Measurements from ENCODE around the gene STIP1. TPM values are rescaled to one million over a fixed set of nuclear protein-coding genes. Genes with fewer than 3 reads are reported as not detected.

STIP1 gene
- total RNA-seq, 1 experiment from 2014 or later, result 338 TPM

DNA sequence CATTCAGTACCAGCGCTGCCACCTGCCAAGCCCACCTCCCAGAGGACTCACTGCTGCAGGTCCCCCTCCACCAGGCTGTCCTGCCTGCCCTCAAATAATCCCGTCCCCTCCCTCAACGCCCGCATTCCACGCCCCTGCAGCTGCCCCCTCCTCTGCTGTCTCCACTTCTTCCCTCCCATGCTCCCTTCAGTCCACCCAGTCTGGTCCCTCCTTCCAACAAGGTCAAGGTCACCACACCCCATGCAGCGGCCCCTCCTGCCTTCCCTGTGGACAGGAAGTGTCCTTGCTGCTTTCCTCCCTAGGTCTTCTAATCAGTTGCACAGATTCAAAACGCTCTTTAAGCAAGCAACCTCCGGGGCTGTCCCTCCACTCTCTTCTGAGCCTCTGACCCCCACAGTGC lies 32.2 kb upstream of the STIP1 start:
- no peak for DNase-seq
- Histone ChIP-seq H3K23ac (ENCODE audit: insufficient read length, low read depth, low read length) (no peak overlapping the region), H3K79me1 (ENCODE audit: insufficient read depth, low read depth, low read length, poor library complexity, severe bottlenecking) (no peaks in the 10 kb centered on the region), H2BK20ac (ENCODE audit: low read depth, low read length, poor library complexity, severe bottlenecking) (no peak overlapping the region), H3K56ac (ENCODE audit: insufficient read length, low read depth, low read length) (no peak overlapping the region), H4K8ac (replicated peaks; ENCODE audit: insufficient read length, low read depth, low read length) (no peak overlapping the region), H3T11ph (ENCODE audit: low read length) (no peak overlapping the region), H2BK15ac (ENCODE audit: low read depth, low read length) (no peak overlapping the region), H3K18ac (ENCODE audit: insufficient read length, low read depth, low read length) (no peak overlapping the region), H3K9ac (ENCODE audit: extremely low read depth, insufficient read length, low read length) (no peak overlapping the region), H3K27me3 (ENCODE audit: insufficient read depth, low read length) (no peaks in the 10 kb centered on the region), H3K27ac (ENCODE audit: insufficient read length, low read depth, low read length) (no peak overlapping the region), H3K4ac (ENCODE audit: low read depth, low read length) (no peak overlapping the region), H3K14ac (ENCODE audit: insufficient read depth, low read length) (no peak overlapping the region), H3K9me3 (ENCODE audit: control insufficient read depth, low read depth, low read length) (no peaks in the 10 kb centered on the region), H2AFZ (ENCODE audit: low read length) (no peak overlapping the region), H2AK5ac (ENCODE audit: insufficient read length, low read length) (no peak overlapping the region), H3K4me1 (ENCODE audit: insufficient read depth, low read length) (peaks cover 2% of the 10 kb centered on the region), H3K4me2 (ENCODE audit: insufficient read depth, insufficient read length, low read length) (no peak overlapping the region), H2BK5ac (ENCODE audit: insufficient read length, low read length) (no peak overlapping the region), H4K20me1 (ENCODE audit: control insufficient read depth, insufficient read depth, insufficient read length) (no peaks in the 10 kb centered on the region), H4K91ac (ENCODE audit: insufficient read length, low read depth, low read length) (no peak overlapping the region), H4K5ac (ENCODE audit: insufficient read length, low read depth, low read length) (no peak overlapping the region), H3K79me2 (ENCODE audit: insufficient read depth, low read length) (no peaks in the 10 kb centered on the region), H2BK120ac (ENCODE audit: low read depth, low read length, poor library complexity, severe bottlenecking) (no peak overlapping the region), H3K23me2 (ENCODE audit: insufficient read length, low read depth, low read length, poor library complexity, severe bottlenecking) (no peaks in the 10 kb centered on the region), H2BK12ac (ENCODE audit: insufficient read length, low read depth, low read length) (no peak overlapping the region)
- Mint-ChIP-seq H3K36me3 (ENCODE audit: insufficient read depth in 1 of 3, low read depth in 3 of 3) (no peaks in the 10 kb centered on the region), H3K27me3 (ENCODE audit: low read depth) (peaks cover 2% of the 10 kb centered on the region; the same call in 1 of the 2 replicates), H3K27ac (peak overlapping the region in 1 of 3 experiments; percentile 69; a peak in 3 of 7 replicates), H3K9me3 (no peaks in the 10 kb centered on the region), H3K4me1 (peaks cover 16 to 20% of the 10 kb centered on the region in 2 experiments), H3K4me3 (peak overlapping the region in 1 of 2 experiments; percentile 63; a peak in 3 of 5 replicates)
- TF ChIP-seq, protein P1, sequence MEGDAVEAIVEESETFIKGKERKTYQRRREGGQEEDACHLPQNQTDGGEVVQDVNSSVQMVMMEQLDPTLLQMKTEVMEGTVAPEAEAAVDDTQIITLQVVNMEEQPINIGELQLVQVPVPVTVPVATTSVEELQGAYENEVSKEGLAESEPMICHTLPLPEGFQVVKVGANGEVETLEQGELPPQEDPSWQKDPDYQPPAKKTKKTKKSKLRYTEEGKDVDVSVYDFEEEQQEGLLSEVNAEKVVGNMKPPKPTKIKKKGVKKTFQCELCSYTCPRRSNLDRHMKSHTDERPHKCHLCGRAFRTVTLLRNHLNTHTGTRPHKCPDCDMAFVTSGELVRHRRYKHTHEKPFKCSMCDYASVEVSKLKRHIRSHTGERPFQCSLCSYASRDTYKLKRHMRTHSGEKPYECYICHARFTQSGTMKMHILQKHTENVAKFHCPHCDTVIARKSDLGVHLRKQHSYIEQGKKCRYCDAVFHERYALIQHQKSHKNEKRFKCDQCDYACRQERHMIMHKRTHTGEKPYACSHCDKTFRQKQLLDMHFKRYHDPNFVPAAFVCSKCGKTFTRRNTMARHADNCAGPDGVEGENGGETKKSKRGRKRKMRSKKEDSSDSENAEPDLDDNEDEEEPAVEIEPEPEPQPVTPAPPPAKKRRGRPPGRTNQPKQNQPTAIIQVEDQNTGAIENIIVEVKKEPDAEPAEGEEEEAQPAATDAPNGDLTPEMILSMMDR (conservative IDR thresholded peaks at IDR 0.05), result no peak
- WGBS (ENCODE audit: extremely low coverage, insufficient read length, low lambda C conversion rate), result no CpG with 5 or more reads among the region's 8 CpGs

All from H9 (cell line).